ENCODE measurements around the gene SLC35B2.

The SLC35B2 gene

DNA sequence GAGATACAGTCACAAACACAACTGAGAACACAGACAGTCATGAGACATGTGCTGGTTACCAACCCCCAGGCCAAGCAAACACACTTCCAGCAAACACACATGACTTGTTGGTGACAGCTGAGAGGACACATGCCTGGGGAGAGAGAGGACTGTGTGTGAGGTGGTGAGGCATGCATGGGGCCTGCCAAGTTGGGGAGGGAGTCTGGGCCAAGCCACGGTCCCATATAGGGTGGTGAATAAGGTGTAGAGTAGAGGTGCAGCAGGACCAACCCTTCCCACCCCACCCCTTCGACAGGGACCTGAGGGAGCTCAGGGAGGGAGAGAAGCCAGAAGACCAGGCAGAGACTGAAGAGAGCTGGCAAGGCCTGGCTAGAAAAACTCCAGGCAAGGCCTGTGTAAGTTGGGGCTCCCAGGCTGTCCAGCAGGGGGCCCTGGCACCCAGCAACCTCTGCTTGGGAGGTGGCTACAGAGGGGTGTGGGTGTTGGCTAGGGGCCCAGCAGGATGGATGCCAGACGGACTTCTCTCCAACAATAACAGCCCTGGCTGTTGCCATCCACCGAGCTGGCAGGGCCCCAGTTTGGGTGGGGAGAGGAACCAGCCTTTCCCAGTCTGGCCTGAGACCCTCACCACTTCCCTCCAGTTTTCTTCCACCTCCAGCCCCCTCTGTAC is 35.9 kb downstream of the SLC35B2 start:
- Histone ChIP-seq H3K27me3 (ENCODE audit: insufficient read depth, poor library complexity, severe bottlenecking) (no peaks in the 10 kb centered on the region), H3K9me3 (ENCODE audit: severe bottlenecking) (no peaks in the 10 kb centered on the region), H3K4me3 (ENCODE audit: severe bottlenecking) (no peak overlapping the region), H3K4me1 (ENCODE audit: insufficient read depth, poor library complexity, severe bottlenecking) (peaks cover 13% of the 10 kb centered on the region), H3K27ac (ENCODE audit: poor library complexity, severe bottlenecking) (peak overlapping the region; percentile 56), H3K36me3 (ENCODE audit: low read depth) (no peaks in the 10 kb centered on the region)
- TF ChIP-seq, protein P1, sequence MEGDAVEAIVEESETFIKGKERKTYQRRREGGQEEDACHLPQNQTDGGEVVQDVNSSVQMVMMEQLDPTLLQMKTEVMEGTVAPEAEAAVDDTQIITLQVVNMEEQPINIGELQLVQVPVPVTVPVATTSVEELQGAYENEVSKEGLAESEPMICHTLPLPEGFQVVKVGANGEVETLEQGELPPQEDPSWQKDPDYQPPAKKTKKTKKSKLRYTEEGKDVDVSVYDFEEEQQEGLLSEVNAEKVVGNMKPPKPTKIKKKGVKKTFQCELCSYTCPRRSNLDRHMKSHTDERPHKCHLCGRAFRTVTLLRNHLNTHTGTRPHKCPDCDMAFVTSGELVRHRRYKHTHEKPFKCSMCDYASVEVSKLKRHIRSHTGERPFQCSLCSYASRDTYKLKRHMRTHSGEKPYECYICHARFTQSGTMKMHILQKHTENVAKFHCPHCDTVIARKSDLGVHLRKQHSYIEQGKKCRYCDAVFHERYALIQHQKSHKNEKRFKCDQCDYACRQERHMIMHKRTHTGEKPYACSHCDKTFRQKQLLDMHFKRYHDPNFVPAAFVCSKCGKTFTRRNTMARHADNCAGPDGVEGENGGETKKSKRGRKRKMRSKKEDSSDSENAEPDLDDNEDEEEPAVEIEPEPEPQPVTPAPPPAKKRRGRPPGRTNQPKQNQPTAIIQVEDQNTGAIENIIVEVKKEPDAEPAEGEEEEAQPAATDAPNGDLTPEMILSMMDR (IDR thresholded peaks at IDR 0.05; ENCODE audit: poor library complexity, severe bottlenecking): peak; percentile 87
- DNase-seq (ENCODE audit: low spot score) (peak; percentile 86), ATAC-seq (ENCODE audit: low read depth) (peak; percentile 75)

DNA sequence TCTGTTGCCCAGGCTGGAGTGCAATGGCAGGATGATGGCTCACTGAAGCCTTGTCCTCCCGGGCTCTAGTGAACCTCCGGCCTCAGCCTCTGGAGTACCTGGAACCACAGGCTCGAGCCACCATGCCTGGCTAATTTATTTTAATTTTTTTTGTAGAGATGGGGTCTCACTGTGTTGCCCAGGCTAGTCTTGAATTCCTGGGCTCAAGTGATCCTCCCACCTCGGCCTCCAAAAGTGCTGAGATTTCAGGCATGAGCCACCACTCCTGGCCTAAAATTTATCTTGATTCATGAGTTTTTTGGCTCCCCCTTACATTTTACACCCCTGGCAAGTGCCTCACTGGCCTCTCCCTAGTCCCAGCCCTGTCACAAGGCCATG is 36.4 kb downstream of the SLC35B2 start:
- Histone ChIP-seq H3K36me3 (ENCODE audit: low read depth) (no peaks in the 10 kb centered on the region), H3K9me3 (ENCODE audit: severe bottlenecking) (no peaks in the 10 kb centered on the region), H3K27me3 (ENCODE audit: insufficient read depth, poor library complexity, severe bottlenecking) (no peaks in the 10 kb centered on the region), H3K4me3 (ENCODE audit: severe bottlenecking) (no peak overlapping the region), H3K27ac (ENCODE audit: poor library complexity, severe bottlenecking) (peak overlapping the region; percentile 56), H3K4me1 (ENCODE audit: insufficient read depth, poor library complexity, severe bottlenecking) (peaks cover 13% of the 10 kb centered on the region)
- DNase-seq (ENCODE audit: low spot score) (no peak), ATAC-seq (ENCODE audit: low read depth) (no peak)
- TF ChIP-seq, protein P1 (IDR thresholded peaks at IDR 0.05; ENCODE audit: poor library complexity, severe bottlenecking): no peak

DNA sequence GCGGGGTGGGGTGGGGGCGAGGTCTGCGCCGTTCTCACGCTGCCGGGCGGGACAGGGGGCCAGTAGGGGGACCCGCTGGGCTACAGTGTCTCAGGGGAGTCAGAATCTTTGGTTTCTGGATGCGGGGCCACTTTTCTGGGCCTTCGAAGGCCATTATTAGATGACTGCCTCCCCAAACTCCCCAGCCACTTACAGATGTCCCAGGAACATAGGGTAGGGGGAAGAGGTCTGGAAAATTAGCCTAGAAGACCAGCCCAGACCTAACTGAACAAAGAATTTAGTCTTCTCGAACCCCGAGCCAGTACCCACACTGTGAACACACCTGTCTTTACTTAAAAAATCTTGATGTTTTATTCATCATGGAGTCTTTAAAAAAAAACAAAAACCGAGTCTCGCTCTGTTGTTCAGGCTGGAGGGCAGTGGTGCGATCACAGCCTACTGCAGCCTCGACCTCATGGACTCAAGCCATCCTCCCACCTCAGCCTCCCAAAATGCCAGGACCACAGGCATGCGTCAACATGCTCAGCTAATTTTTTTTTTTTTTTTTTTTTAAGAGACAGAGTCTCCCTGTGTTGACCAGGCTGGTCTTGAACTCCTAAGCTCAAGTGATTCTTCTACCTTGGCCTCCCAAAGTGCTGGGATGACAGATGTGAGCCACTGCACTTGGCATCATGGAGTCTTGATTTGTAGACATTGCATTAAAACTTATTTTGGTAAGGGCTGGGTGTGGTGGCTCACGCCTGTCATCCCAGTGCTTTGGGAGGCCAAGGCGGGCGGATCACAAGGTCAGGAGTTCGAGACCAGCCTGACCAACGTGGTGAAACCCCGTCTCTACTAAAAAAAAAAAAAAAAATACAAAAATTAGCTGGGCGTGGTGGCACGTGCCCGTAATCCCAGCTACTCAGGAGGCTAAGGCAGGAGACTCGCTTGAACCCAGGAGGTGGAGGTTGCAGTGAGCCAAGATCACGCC is 37.2 kb downstream of the SLC35B2 start:
- TF ChIP-seq, protein P1 (IDR thresholded peaks at IDR 0.05; ENCODE audit: poor library complexity, severe bottlenecking): no peak
- Histone ChIP-seq H3K4me3 (ENCODE audit: severe bottlenecking) (no peak overlapping the region), H3K27ac (ENCODE audit: poor library complexity, severe bottlenecking) (no peak overlapping the region), H3K27me3 (ENCODE audit: insufficient read depth, poor library complexity, severe bottlenecking) (no peaks in the 10 kb centered on the region), H3K36me3 (ENCODE audit: low read depth) (no peaks in the 10 kb centered on the region), H3K4me1 (ENCODE audit: insufficient read depth, poor library complexity, severe bottlenecking) (peaks cover 13% of the 10 kb centered on the region), H3K9me3 (ENCODE audit: severe bottlenecking) (no peaks in the 10 kb centered on the region)
- DNase-seq (ENCODE audit: low spot score): no peak
- ATAC-seq (ENCODE audit: low read depth): no peak

DNA sequence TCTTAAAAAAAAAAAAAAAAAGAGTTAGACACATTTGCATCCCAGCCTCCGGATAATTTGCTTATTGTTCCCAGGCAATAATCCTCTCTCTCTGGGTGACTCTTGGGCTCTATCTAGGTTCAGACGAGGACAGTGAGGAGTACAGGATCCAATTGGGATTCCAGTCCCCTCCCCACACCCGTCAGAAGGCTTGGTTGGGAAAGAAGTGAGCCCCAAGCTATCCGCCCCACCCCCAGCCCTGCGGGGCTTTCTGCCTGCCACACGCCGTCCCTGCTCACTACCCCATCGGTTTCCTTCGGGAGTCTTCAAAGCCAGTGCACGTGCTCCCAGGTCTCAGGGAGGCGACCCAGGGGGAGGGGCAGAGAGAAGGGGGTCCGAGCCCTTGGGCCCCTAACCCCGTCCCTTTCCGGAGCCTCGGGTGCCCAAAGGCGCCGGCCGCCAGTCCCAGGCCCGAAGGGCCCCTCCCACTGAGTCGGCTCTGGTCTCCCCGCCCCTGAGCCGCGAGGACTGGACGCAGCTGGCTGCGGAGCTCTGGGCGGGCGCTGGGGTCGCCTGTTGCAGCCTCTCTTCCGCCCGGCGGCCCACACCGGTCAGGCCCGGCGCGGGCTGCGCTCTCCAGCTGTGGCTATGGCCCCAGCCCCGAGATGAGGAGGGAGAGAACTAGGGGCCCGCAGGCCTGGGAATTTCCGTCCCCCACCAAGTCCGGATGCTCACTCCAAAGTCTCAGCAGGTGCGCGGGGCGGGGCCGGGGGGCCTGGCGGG is 38.1 kb downstream of the SLC35B2 start:
- no peak overlapping the region for H3K27ac ChIP-seq (ENCODE audit: poor library complexity, severe bottlenecking)
- DNase-seq (ENCODE audit: low spot score) (no peak), ATAC-seq (ENCODE audit: low read depth) (no peak)
- H3K4me3 ChIP-seq (ENCODE audit: severe bottlenecking): no peak overlapping the region
- H3K27me3 ChIP-seq (ENCODE audit: insufficient read depth, poor library complexity, severe bottlenecking): no peaks in the 10 kb centered on the region
- TF ChIP-seq, protein P1 (IDR thresholded peaks at IDR 0.05; ENCODE audit: poor library complexity, severe bottlenecking): no peak
- H3K36me3 ChIP-seq (ENCODE audit: low read depth): no peaks in the 10 kb centered on the region
- H3K4me1 ChIP-seq (ENCODE audit: insufficient read depth, poor library complexity, severe bottlenecking): peaks cover 4% of the 10 kb centered on the region
- H3K9me3 ChIP-seq (ENCODE audit: severe bottlenecking): no peaks in the 10 kb centered on the region
